PC-9 (cell line): ENCODE measurements around the gene SBNO1. TPM values are rescaled to one million over a fixed set of nuclear protein-coding genes. Genes with fewer than 3 reads are reported as not detected.

Source experiments
- BruUV-seq: library from RNA; stranded (reverse); fragments of 400-500 nt; replicated peaks from 2 replicates; lab custom pipeline; 2021; lab: Mats Ljungman, UMichigan
- CTCF ChIA-PET: fragments of 300-600 bp; sonication (Branson Sonifier 250); formaldehyde crosslinking; loops from one replicate; lab custom pipeline; 2022; ENCODE audit warnings: antibody characterized with exemption; lab: Charles Lee
- POLR2A ChIA-PET: fragments of 300-600 bp; sonication (Branson Sonifier 250); formaldehyde crosslinking; loops from one replicate; lab custom pipeline; 2022; ENCODE audit warnings: antibody characterized with exemption; ENCODE audit not compliant: unreplicated experiment; lab: Charles Lee
- DNase-seq, 2 experiments: peaks; one replicate each; pipeline versions ENCODE4 v3.0.0 to v3.0.0-alpha.2; 2015 to 2022; ENCODE audit warnings: mixed read lengths in 1 of 2
- H2AFZ ChIP-seq: fragments of 200-600 bp; sonication (generic); 2 replicates; pipeline ENCODE4 v1.8.1; 2017; ENCODE audit warnings: antibody characterized with exemption
- H3F3A ChIP-seq: fragments of 200-600 bp; sonication (generic); 2 replicates; pipeline ENCODE4 v1.8.1; 2017; ENCODE audit warnings: antibody characterized with exemption, mild to moderate bottlenecking, low read depth; ENCODE audit not compliant: insufficient read depth
- H3K27ac ChIP-seq: fragments of 200-600 bp; sonication (generic); 2 replicates; pipeline ENCODE4 v1.6.1; 2016; ENCODE audit warnings: mixed run types
- H3K27me3 ChIP-seq: fragments of 200-600 bp; sonication (generic); 2 replicates; pipeline ENCODE4 v1.6.1; 2016; ENCODE audit warnings: low read depth, mixed run types; ENCODE audit not compliant: insufficient read depth
- H3K36me3 ChIP-seq: fragments of 200-600 bp; sonication (generic); 2 replicates; pipeline ENCODE4 v1.6.1; 2016; ENCODE audit warnings: low read depth, mixed run types
- H3K4me1 ChIP-seq: fragments of 200-600 bp; sonication (generic); replicated peaks from 2 replicates; pipeline ENCODE4 v1.6.1; 2016; ENCODE audit warnings: mixed run types; ENCODE audit not compliant: insufficient read depth
- H3K4me2 ChIP-seq: fragments of 200-600 bp; sonication (generic); 2 replicates; pipeline ENCODE4 v1.6.1; 2017; ENCODE audit warnings: mixed run types
- H3K4me3 ChIP-seq: fragments of 200-600 bp; sonication (generic); 2 replicates; pipeline ENCODE4 v1.6.1; 2016; ENCODE audit warnings: mixed run types
- H3K79me2 ChIP-seq: fragments of 200-600 bp; sonication (generic); 2 replicates; pipeline ENCODE4 v1.6.1; 2017; ENCODE audit warnings: low read depth, mixed run types
- H3K9me2 ChIP-seq: fragments of 200-600 bp; sonication (generic); 2 replicates; pipeline ENCODE4 v1.8.1; 2017; ENCODE audit warnings: mild to moderate bottlenecking; ENCODE audit not compliant: insufficient read depth
- H3K9me3 ChIP-seq: fragments of 200-600 bp; sonication (generic); 2 replicates; pipeline ENCODE4 v1.8.1; 2016; ENCODE audit warnings: low read depth; ENCODE audit not compliant: insufficient read depth
- H4K20me1 ChIP-seq: fragments of 200-600 bp; sonication (generic); 2 replicates; pipeline ENCODE4 v1.8.1; 2017; ENCODE audit not compliant: insufficient read depth
- EZH2 ChIP-seq: fragments of 200-600 bp; sonication (generic); IDR thresholded peaks from 2 replicates; pipeline ENCODE4 v1.8.0; 2017; ENCODE audit warnings: antibody characterized with exemption, low read depth
- intact Hi-C: fragments of 100-400 bp; cut with micrococcal nuclease; formaldehyde crosslinking; loops from one replicate; pipeline ENCODE4 v1.10.0; 2022; ENCODE audit not compliant: unreplicated experiment
- total RNA-seq: library from RNA; stranded (reverse); gene quantifications from 2 replicates; pipeline ENCODE4 v1.2.3, GENCODE V29; 2021
- TF ChIP-seq, protein P1 (sequence below): fragments of 200-600 bp; sonication (generic); conservative IDR thresholded peaks from 2 replicates; pipeline ENCODE4 v1.6.1; 2017; ENCODE audit warnings: mixed run types, antibody characterized with exemption, mild to moderate bottlenecking, moderate library complexity

Gene SBNO1
- total RNA-seq, 1 experiment from 2014 or later = 43.1 TPM

DNA sequence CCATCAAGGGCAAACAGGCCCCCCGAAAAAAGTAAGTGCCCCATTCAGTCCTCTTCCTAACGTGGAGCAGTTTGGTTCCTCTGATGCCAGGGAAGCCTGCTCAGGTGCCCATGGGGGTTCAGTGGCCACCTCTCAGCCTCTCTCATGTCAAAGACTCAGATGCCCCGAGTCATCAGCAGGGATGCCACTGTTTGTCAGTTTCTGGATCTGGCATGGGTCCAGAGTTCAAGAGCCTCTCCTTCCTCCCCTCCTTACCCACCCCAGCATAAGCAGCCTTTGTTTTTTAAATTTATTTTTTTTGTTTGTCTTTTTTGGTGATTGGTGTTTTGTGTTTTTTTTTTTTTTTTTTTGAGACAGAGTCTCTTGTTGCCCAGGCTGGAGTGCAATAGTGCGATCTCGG, 30.6 kb upstream of the SBNO1 start:
- H4K20me1 ChIP-seq = no peaks in the 10 kb centered on the region; the same call in none of the 2 replicates
- intact Hi-C loops = no loop called here
- no peak for TF ChIP-seq EZH2
- TF ChIP-seq, protein P1, sequence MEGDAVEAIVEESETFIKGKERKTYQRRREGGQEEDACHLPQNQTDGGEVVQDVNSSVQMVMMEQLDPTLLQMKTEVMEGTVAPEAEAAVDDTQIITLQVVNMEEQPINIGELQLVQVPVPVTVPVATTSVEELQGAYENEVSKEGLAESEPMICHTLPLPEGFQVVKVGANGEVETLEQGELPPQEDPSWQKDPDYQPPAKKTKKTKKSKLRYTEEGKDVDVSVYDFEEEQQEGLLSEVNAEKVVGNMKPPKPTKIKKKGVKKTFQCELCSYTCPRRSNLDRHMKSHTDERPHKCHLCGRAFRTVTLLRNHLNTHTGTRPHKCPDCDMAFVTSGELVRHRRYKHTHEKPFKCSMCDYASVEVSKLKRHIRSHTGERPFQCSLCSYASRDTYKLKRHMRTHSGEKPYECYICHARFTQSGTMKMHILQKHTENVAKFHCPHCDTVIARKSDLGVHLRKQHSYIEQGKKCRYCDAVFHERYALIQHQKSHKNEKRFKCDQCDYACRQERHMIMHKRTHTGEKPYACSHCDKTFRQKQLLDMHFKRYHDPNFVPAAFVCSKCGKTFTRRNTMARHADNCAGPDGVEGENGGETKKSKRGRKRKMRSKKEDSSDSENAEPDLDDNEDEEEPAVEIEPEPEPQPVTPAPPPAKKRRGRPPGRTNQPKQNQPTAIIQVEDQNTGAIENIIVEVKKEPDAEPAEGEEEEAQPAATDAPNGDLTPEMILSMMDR = no peak
- no TSS peak for BruUV-seq
- CTCF ChIA-PET = no interaction called here
- H3K4me2 ChIP-seq = no peak overlapping the region
- H3K9me2 ChIP-seq = no peaks in the 10 kb centered on the region
- POLR2A ChIA-PET = no interaction called here
- H3K36me3 ChIP-seq = peaks cover 19% of the 10 kb centered on the region; the same call in 1 of the 2 replicates
- H3F3A ChIP-seq = peaks cover 9% of the 10 kb centered on the region; the same call in 1 of the 2 replicates
- no peak overlapping the region for H3K27ac ChIP-seq
- peaks cover 29% of the 10 kb centered on the region for H3K79me2 ChIP-seq
- H3K4me3 ChIP-seq = no peak overlapping the region
- no peaks in the 10 kb centered on the region for H3K9me3 ChIP-seq
- H3K27me3 ChIP-seq = no peaks in the 10 kb centered on the region
- no peak for DNase-seq
- H3K4me1 ChIP-seq = peaks cover 7% of the 10 kb centered on the region
- H2AFZ ChIP-seq = no peak overlapping the region

DNA sequence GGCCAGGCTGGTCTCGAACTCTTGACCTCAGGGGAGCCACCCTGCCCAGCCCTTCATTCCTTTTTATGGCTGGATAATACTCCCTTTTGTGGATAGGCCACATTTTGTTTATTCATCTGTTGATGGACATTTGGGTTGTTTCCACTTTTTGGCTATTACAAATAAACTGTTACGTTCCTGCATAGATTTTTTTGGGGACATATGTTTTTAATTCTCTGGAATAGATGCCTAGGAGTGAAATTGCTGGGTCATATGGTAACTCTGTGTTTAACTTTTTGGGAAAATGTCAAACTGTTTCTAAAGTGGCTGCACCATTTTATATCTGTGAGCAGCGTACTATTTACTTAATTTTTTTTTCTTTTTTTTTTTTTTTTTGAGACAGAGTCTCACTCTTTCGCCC, 29.1 kb upstream of the SBNO1 start:
- H2AFZ ChIP-seq = no peak overlapping the region
- no peak overlapping the region for H3K27ac ChIP-seq
- H3K4me1 ChIP-seq = peaks cover 10% of the 10 kb centered on the region
- peaks cover 19% of the 10 kb centered on the region; the same call in 1 of the 2 replicates for H3K36me3 ChIP-seq
- H3K9me2 ChIP-seq = no peaks in the 10 kb centered on the region
- ChIA-PET CTCF (no interaction called here), POLR2A (interaction anchor here (0.5 kb wide), 1 partner anchor 211 kb away, joined by 3 read pairs; no protein-coding TSS in a partner anchor)
- no peak for DNase-seq
- intact Hi-C loops = no loop called here
- H3K4me2 ChIP-seq = no peak overlapping the region
- H4K20me1 ChIP-seq = no peaks in the 10 kb centered on the region; the same call in none of the 2 replicates
- no peaks in the 10 kb centered on the region for H3K27me3 ChIP-seq
- BruUV-seq = no TSS peak
- no peak overlapping the region for H3K4me3 ChIP-seq
- H3F3A ChIP-seq = peaks cover 14% of the 10 kb centered on the region; the same call in 1 of the 2 replicates
- no peak for TF ChIP-seq EZH2
- TF ChIP-seq, protein P1 = no peak
- H3K79me2 ChIP-seq = peaks cover 31% of the 10 kb centered on the region
- no peaks in the 10 kb centered on the region for H3K9me3 ChIP-seq

DNA sequence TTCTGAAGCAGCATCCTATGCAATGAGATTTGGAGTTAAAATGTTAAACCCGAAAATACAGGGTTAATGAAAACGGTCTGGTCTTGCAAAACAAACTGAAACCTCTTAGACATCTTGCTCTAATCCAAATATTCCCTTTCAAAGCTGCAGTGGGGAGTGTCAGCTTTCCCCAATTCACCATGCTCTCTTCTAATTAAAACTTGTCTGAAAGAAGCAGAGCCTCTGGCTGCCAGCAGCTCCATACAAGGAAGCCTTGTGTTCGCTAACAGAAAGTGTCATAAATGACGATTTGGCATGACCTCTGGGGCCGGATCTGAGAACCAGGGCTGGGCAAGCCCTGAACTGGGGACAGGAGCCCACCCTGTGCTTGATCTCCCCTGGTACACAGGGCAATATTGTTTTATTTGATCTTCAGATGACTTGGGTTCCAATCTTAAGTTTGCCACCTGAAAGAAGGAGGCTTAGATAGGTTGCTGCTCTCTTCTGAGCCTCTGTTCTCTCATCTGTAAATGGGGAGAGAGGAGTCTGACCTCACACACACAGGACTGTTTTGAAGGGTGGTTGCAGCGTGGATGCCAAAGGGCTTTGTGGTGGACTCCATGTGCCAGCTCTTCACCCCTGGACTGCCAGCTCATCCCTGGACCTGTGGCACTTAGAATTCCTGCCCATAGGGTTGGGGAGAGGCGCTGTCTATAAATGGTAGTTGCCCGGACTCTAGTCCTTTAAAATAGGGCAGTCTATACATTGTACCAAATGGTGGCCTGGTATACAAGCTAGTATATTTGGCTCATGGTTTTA, 27.1 kb upstream of the SBNO1 start:
- POLR2A ChIA-PET = no interaction called here

More for the DNA sequence above, 27.1 kb upstream of the SBNO1 start:
- no peaks in the 10 kb centered on the region; the same call in 1 of the 2 replicates for H4K20me1 ChIP-seq
- H3K4me2 ChIP-seq = no peak overlapping the region
- H3F3A ChIP-seq = peaks cover 27% of the 10 kb centered on the region
- TF ChIP-seq EZH2 = no peak
- TF ChIP-seq, protein P1 = no peak
- H3K4me3 ChIP-seq = no peak overlapping the region
- H3K4me1 ChIP-seq = peaks cover 21% of the 10 kb centered on the region
- no peaks in the 10 kb centered on the region for H3K9me2 ChIP-seq
- H2AFZ ChIP-seq = no peak overlapping the region
- no peaks in the 10 kb centered on the region for H3K9me3 ChIP-seq
- no TSS peak for BruUV-seq
- CTCF ChIA-PET = interaction anchor here (0.7 kb wide), 1 partner anchor 46 kb away, joined by 3 read pairs; no protein-coding TSS in a partner anchor
- H3K79me2 ChIP-seq = peaks cover 41% of the 10 kb centered on the region
- no peak overlapping the region for H3K27ac ChIP-seq
- DNase-seq = no peak
- H3K36me3 ChIP-seq = peaks cover 19% of the 10 kb centered on the region; the same call in 1 of the 2 replicates
- intact Hi-C loops = no loop called here
- no peaks in the 10 kb centered on the region for H3K27me3 ChIP-seq
